Colon (tissue), 2 donors: ENCODE measurements around the gene ARHGAP24.
"Not testable (repeated sequence)": the region's sequence is repeated elsewhere in the genome, so short reads cannot be mapped to it uniquely, and the experiment has no call there.

Source experiments
- FAIRE-seq: peaks from 2 replicates; lab custom pipeline; 2012; peaks lifted over from hg19 to GRCh38; lab: Jason Lieb, UNC
- donor health status: control.
- donor health status: control.

Gene ARHGAP24

GRCh38 chr4:85482010-85482738 lies 7.2 kb downstream of the ARHGAP24 start:
- FAIRE-seq: no peak

- FAIRE-seq: no peak
Observed at GRCh38 chr4:85486425-85487086, 11.6 kb downstream of the ARHGAP24 start.

- FAIRE-seq: no peak
Observed at GRCh38 chr4:85488416-85488815, 13.5 kb downstream of the ARHGAP24 start.

GRCh38 chr4:85489273-85489981 lies 14.5 kb downstream of the ARHGAP24 start:
- FAIRE-seq: no peak

DNA sequence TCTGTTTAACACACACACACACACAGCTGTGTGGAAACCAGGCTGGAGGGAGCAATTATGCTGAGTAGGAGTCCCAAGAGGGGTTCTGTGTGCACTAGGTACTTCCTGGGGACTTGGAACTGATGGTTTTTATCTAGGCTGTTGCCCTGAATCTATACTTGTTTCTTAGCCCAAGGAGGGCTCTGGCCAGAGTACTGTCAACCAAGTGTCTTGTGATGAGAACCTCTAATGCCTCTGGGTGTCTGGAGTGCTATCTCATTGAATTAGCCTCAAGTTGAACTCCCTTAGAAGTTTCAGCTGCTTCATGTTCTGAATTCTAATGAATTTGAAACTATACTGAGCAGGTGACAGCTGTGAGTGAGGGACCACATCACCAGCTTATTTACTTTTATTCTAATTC lies 16.6 kb downstream of the ARHGAP24 start:
- no peak for FAIRE-seq

- FAIRE-seq: no peak
Observed at GRCh38 chr4:85492336-85492735, 17.4 kb downstream of the ARHGAP24 start.

GRCh38 chr4:85495621-85496020 lies 20.7 kb downstream of the ARHGAP24 start:
- no peak for FAIRE-seq

GRCh38 chr4:85496126-85496849 lies 21.3 kb downstream of the ARHGAP24 start:
- no peak for FAIRE-seq

GRCh38 chr4:85496933-85497332 lies 22.0 kb downstream of the ARHGAP24 start:
- FAIRE-seq: no peak

DNA sequence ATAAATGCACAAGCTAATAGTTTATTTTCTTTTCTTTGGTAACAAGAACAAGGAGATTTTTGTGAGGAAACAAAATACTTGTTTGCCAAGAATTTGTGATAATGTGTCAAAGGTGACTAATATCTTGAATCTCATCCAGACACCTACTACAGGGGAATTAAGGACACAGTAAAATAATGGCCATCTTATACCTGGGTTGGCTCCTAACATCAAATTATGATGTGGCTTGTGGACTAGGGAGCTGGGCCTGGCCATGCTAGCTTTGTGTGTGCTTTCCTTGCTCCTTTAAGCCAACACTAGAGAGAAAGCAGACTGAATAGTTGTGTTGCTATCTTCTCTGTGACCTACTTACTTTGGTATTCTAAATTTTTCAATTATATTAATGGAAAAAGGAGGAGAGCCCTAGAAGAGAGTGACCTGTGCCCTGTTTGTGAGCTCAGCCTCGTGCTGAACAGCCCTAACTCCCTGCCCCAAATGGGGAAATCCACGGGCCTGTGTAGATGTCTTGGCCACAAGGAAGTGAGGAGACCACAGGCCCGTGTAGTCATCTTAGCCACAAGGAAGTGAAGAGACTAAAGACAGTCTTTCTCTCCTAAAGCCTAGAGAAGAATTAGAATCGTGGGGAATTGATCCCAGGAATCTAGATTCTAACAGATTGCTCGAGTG lies 23.3 kb downstream of the ARHGAP24 start:
- no peak for FAIRE-seq

GRCh38 chr4:85499573-85499972 lies 24.6 kb downstream of the ARHGAP24 start:
- no peak for FAIRE-seq

DNA sequence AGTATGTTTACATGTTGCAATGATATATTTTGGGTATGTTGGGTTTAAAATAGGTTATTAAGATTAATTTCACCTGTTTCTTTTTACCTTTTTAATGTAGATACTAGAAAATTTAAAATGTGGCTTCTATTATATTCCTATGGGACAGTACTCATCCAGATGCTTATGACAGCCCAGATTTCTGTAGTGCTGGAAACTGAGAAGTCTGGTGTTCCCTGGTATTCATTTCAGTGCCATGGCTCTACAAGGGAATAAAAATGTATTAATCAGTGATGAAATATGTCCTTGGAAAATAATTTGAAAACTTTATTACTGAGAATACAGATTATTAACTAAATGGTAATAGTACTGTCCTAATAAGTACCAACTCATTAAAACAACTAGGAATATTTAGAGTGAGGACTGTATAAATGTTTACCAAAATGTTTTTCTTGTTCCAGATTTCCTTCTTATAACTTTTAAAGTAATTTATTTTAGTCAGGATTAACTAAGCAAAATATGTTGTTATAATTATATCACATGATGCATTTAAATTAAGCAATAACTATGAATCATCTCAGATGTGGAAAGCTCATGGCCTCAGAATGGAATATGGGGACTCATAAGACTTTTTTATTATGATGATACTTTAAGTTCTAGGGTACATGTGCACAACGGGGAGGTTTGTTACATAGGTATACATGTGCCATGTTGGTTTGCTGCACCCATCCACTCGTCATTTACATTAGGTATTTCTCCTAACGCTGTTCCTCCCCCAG lies 25.3 kb downstream of the ARHGAP24 start:
- peak; percentile 38 for FAIRE-seq

GRCh38 chr4:85501145-85501544 lies 26.2 kb downstream of the ARHGAP24 start:
- not testable (repeated sequence) for FAIRE-seq

DNA sequence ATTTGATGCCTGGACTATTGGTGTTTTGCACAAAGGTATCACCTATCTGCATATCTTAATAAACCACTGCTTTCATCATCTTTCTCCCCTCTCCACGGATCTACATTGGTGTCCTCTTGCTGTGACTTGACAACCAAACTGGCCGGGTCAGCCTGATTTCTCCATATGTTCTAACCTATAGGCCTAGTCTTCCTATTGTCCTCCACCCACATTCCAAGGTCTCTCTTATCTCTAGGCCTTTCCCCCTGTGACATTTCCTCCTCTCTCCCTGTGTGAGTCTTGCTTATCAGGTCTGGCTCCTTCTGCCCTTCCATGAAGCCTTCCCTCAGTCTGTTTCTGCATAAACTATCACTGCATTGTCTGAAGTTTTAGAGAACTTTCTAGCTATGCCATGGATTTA lies 33.7 kb downstream of the ARHGAP24 start:
- no peak for FAIRE-seq

- FAIRE-seq: no peak
Observed at GRCh38 chr4:85509882-85510631, 35.1 kb downstream of the ARHGAP24 start.

GRCh38 chr4:85510632-85510984 lies 35.7 kb downstream of the ARHGAP24 start:
- FAIRE-seq: no peak

DNA sequence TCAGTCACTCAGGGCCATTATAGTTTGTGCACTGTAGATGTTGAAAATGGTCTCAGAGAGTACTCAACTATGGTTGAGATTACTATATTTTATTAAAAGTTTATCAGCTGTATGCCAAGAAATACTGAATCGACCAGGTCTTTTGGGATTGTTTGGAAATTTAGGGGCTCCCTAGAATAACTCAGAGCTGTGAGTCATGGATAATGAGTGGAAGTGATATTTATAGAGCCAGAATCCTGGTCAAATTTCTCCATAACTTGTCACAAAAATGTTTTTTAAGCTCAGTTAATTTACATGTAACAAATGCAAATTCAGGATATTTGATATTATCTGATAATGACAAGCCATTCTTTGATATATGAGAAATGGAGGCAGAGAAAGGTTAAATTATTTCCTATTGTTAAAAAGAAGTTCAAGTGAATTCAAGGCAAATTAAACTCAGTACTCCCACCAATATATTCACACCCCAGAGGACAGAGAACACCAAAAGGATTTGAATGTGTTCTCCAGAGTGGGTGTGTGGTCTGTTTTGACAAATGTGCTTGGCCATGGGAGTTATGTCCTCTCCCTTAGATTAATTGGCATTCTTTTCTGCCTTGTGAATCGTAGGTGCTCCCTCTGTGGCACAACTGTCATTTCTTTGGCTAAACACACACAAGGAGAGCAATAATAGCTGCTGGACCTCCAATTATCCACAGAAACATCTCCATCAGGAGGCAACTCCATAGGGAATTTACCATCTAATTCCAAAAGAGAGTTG lies 37.7 kb downstream of the ARHGAP24 start:
- no peak for FAIRE-seq

DNA sequence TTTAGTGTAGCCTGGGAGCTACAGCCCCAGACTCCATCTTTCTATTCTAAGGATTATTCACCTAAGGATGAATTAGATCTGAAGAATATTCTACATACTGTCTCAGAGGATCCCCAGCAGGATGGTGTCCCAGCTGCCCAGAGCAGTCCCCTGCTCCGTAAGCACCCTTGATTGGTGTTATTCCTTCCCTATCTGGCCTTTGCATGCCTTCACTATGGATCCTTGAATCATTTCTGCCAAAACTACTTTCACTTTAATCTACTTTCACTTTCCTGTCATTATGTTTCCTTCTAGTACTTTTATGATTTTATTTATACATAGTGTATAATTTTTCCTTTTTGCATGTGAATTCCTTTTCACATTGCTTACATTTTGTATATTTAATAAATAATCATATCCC lies 39.2 kb downstream of the ARHGAP24 start:
- FAIRE-seq: no peak

DNA sequence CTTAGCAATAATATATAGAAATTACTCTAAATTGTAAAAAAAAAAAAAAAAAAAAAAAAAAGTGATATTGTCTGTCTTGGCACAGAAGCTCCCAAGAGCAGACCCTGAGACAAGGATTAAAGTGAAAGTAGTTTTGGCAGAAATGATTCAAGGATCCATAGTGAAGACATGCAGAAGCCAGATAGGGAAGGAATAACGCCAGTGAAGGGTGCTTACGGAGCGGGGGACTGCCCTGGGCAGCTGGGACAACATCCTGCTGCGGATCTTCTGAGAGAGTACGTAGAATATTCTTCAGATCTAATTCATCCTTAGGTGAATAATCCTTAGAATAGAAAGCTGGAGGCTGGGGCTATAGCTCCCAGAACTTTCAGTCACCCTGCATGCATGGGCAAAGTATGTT lies 39.8 kb downstream of the ARHGAP24 start:
- peak; percentile 5 for FAIRE-seq

GRCh38 chr4:85515701-85516100 lies 40.8 kb downstream of the ARHGAP24 start:
- FAIRE-seq: no peak
